ENCODE measurements around the gene TOR4A.
"Not testable (repeated sequence)": the region's sequence is repeated elsewhere in the genome, so short reads cannot be mapped to it uniquely, and the experiment has no call there.

The TOR4A gene

GRCh38 chr9:137240318-137240840 lies 37.1 kb upstream of the TOR4A start:
- Histone ChIP-seq H3K9me3 (ENCODE audit: control insufficient read depth, low read length) (no peaks in the 10 kb centered on the region), H3K4me3 (ENCODE audit: low read depth, low read length) (peak overlapping the region; percentile 86), H3K27me3 (ENCODE audit: control insufficient read depth, insufficient read depth, low read length) (no peaks in the 10 kb centered on the region), H3K36me3 (ENCODE audit: control insufficient read depth, insufficient read depth, low read length) (no peaks in the 10 kb centered on the region), H3K9ac (no peak overlapping the region), H3K4me1 (peaks cover 16% of the 10 kb centered on the region), H3K27ac (peak overlapping the region; percentile 96), H2AFZ (peak overlapping the region; percentile 85), H3K4me2 (ENCODE audit: low read length) (peak overlapping the region; percentile 91), H3K79me2 (no peaks in the 10 kb centered on the region)
- TF ChIP-seq, protein P1, sequence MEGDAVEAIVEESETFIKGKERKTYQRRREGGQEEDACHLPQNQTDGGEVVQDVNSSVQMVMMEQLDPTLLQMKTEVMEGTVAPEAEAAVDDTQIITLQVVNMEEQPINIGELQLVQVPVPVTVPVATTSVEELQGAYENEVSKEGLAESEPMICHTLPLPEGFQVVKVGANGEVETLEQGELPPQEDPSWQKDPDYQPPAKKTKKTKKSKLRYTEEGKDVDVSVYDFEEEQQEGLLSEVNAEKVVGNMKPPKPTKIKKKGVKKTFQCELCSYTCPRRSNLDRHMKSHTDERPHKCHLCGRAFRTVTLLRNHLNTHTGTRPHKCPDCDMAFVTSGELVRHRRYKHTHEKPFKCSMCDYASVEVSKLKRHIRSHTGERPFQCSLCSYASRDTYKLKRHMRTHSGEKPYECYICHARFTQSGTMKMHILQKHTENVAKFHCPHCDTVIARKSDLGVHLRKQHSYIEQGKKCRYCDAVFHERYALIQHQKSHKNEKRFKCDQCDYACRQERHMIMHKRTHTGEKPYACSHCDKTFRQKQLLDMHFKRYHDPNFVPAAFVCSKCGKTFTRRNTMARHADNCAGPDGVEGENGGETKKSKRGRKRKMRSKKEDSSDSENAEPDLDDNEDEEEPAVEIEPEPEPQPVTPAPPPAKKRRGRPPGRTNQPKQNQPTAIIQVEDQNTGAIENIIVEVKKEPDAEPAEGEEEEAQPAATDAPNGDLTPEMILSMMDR (IDR thresholded peaks at IDR 0.05): peak; percentile 13

DNA sequence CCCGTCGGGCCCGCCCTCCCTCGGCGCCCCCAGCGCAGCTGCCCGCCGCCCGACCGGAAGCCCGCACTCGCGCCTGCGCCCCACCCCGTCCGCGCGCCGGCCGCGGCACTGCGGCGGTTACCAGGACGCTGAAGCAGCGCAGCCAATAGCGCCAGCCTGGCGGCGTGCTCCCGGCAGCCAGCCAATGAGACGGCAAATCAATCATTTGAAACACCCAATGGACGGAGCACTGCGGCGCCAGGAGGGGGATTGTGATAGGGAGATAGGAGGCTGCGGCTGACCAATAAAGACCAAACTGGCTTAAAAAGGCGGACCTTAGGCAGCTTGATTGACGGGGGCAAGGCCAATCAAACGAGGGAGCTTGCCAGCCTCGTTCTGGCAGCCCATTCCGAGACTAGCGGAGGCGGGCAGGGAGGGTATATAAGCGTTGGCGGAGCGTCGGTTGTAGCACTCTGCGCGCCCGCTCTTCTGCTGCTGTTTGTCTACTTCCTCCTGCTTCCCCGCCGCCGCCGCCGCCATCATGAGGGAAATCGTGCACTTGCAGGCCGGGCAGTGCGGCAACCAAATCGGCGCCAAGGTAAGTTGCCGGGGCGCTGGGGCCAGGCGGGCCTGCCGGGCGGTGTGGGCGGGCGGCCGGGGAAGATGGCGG lies 36.6 kb upstream of the TOR4A start, which contains the start of gene TUBB4B:
Gene TUBB4B, plus strand, starts transcription at position 447 of the 649 bp plus-strand sequence. Its CDS starts 74 bp downstream, at position 521.
- Histone ChIP-seq H3K4me3 (ENCODE audit: low read depth, low read length) (peak within 1 kb of the TSS; percentile 86), H3K79me2 (no peaks in the 10 kb centered on the region), H3K4me2 (ENCODE audit: low read length) (peak within 1 kb of the TSS; percentile 94), H3K36me3 (ENCODE audit: control insufficient read depth, insufficient read depth, low read length) (no peaks in the 10 kb centered on the region), H3K4me1 (peaks cover 16% of the 10 kb centered on the region), H3K9ac (no peak within 1 kb of the TSS), H2AFZ (peak within 1 kb of the TSS; percentile 85), H3K27ac (peak within 1 kb of the TSS; percentile 96), H3K9me3 (ENCODE audit: control insufficient read depth, low read length) (no peaks in the 10 kb centered on the region), H3K27me3 (ENCODE audit: control insufficient read depth, insufficient read depth, low read length) (no peaks in the 10 kb centered on the region)
- TF ChIP-seq, protein P1 (IDR thresholded peaks at IDR 0.05): no peak

DNA sequence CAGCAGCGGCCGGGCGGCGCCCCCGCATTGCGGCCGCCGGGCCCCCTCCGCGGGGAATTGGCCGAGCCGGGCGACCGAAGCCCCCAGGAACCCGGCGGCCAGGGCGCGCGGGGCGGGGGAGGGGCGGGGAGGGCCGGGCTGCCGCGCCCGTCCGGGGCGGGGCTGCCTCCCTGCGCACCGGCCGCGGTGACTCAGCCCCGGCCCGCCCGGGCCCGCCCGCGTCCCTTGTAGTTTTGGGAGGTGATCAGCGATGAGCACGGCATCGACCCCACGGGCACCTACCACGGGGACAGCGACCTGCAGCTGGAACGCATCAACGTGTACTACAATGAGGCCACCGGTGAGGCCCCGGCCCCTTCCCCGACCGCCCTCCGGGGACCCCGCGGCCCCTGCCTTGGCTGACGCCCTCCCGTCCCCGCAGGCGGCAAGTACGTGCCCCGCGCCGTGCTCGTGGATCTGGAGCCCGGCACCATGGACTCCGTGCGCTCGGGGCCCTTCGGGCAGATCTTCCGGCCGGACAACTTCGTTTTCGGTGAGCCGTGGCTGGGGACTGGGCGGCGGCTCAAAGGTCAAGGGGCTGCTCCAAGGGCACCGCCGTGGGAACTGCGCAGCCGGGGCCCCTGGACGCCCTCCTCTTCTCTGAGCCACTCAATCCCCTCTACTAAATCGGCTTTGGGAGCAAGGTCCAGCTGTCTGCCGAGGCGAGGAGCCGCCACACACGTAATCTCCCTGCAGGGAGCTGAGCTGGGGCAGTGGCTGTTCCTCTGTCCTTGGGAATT lies 35.8 kb upstream of the TOR4A start:
- TF ChIP-seq, protein P1 (IDR thresholded peaks at IDR 0.05): no peak
- Histone ChIP-seq H2AFZ (no peak overlapping the region), H3K4me1 (peaks cover 9% of the 10 kb centered on the region), H3K36me3 (ENCODE audit: control insufficient read depth, insufficient read depth, low read length) (no peaks in the 10 kb centered on the region), H3K4me2 (ENCODE audit: low read length) (peak overlapping the region; percentile 94), H3K79me2 (no peaks in the 10 kb centered on the region), H3K4me3 (ENCODE audit: low read depth, low read length) (peak overlapping the region; percentile 69), H3K27me3 (ENCODE audit: control insufficient read depth, insufficient read depth, low read length) (no peaks in the 10 kb centered on the region), H3K27ac (peak overlapping the region; percentile 69), H3K9ac (no peak overlapping the region), H3K9me3 (ENCODE audit: control insufficient read depth, low read length) (no peaks in the 10 kb centered on the region)

DNA sequence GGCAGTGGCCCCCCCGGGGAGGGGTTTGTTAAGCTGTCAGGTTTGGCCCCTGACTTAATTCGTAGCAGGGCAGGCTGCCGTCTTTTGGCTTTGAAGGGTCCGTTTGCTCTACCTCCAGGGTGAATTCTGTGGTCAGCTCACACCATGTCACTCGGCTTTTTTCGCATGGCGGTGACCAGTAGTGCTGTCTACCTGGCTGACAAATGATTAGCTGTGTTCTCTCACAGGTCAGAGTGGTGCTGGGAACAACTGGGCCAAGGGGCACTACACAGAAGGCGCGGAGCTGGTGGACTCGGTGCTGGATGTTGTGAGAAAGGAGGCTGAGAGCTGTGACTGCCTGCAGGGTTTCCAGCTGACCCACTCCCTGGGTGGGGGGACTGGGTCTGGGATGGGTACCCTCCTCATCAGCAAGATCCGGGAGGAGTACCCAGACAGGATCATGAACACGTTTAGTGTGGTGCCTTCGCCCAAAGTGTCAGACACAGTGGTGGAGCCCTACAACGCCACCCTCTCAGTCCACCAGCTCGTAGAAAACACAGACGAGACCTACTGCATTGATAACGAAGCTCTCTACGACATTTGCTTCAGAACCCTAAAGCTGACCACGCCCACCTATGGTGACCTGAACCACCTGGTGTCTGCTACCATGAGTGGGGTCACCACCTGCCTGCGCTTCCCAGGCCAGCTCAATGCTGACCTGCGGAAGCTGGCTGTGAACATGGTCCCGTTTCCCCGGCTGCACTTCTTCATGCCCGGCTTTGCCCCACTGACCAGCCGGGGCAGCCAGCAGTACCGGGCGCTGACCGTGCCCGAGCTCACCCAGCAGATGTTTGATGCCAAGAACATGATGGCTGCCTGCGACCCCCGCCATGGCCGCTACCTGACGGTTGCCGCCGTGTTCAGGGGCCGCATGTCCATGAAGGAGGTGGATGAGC lies 35.0 kb upstream of the TOR4A start:
- H3K27me3 ChIP-seq (ENCODE audit: control insufficient read depth, insufficient read depth, low read length): no peaks in the 10 kb centered on the region

GRCh38 chr9:137243266-137243625 lies 34.3 kb upstream of the TOR4A start:
- H3K79me2 ChIP-seq; H3K4me2 ChIP-seq (ENCODE audit: low read length); H3K27me3 ChIP-seq (ENCODE audit: control insufficient read depth, insufficient read depth, low read length); H3K4me3 ChIP-seq (ENCODE audit: low read depth, low read length); H3K27ac ChIP-seq; H3K9ac ChIP-seq; H3K4me1 ChIP-seq; H3K36me3 ChIP-seq (ENCODE audit: control insufficient read depth, insufficient read depth, low read length); H3K9me3 ChIP-seq (ENCODE audit: control insufficient read depth, low read length); H2AFZ ChIP-seq: not testable (repeated sequence)

More for the DNA sequence above, 35.0 kb upstream of the TOR4A start:
- H3K4me2 ChIP-seq (ENCODE audit: low read length): peak overlapping the region; percentile 94
- H3K27ac ChIP-seq: peak overlapping the region; percentile 53
- peaks cover 5% of the 10 kb centered on the region for H3K4me1 ChIP-seq
- H3K9ac ChIP-seq: no peak overlapping the region
- no peaks in the 10 kb centered on the region for H3K79me2 ChIP-seq
- peak overlapping the region; percentile 69 for H3K4me3 ChIP-seq (ENCODE audit: low read depth, low read length)
- H2AFZ ChIP-seq: no peak overlapping the region
- no peaks in the 10 kb centered on the region for H3K9me3 ChIP-seq (ENCODE audit: control insufficient read depth, low read length)
- no peaks in the 10 kb centered on the region for H3K36me3 ChIP-seq (ENCODE audit: control insufficient read depth, insufficient read depth, low read length)
- TF ChIP-seq, protein P1 (IDR thresholded peaks at IDR 0.05): no peak
